PFSK-1 (cell line): ENCODE measurements around the gene CAMSAP2.

Experiments
- FOXP2 ChIP-seq: optimal IDR thresholded peaks from 2 replicates; pipeline ENCODE3; 2011; ENCODE audit warnings: borderline replicate concordance, control low read depth, inconsistent platforms; ENCODE audit not compliant: insufficient read depth; ENCODE audit errors: extremely low read length, extremely low read depth
- POLR2AphosphoS5 ChIP-seq: IDR thresholded peaks from 2 replicates; pipeline ENCODE4 v1.6.1; 2012; ENCODE audit warnings: low read depth, mild to moderate bottlenecking, control low read depth, low read length, moderate library complexity
- REST ChIP-seq, 2 experiments: IDR thresholded peaks; 2 replicates each; pipeline versions ENCODE4 v1.6.1 to v1.8.0; 2011 to 2012; ENCODE audit warnings: low read depth in 2 of 2, low read length in 2 of 2, control low read depth in 1 of 2, inconsistent platforms in 1 of 2, mild to moderate bottlenecking in 1 of 2, moderate library complexity in 1 of 2; ENCODE audit not compliant: insufficient read depth in 1 of 2
- SIN3A ChIP-seq: IDR thresholded peaks from 2 replicates; pipeline ENCODE4 v1.6.1; 2012; ENCODE audit warnings: mild to moderate bottlenecking, low read length, moderate library complexity, borderline replicate concordance; ENCODE audit not compliant: insufficient read depth
- TAF1 ChIP-seq: IDR thresholded peaks from 2 replicates; pipeline ENCODE4 v1.6.1; 2012; ENCODE audit warnings: low read length, control low read depth, borderline replicate concordance; ENCODE audit not compliant: insufficient read depth

Gene CAMSAP2

GRCh38 chr1:200838676-200839445 lies 100.2 kb downstream of the CAMSAP2 start:
- TF ChIP-seq FOXP2 (no peak), SIN3A (no peak), TAF1 (no peak), POLR2AphosphoS5 (no peak), REST (IDR thresholded peaks at IDR 0.05; ENCODE audit: insufficient read depth in 1 of 2, low read depth in 2 of 2, low read length in 2 of 2) (no peak)

GRCh38 chr1:200845360-200845759 lies 106.7 kb downstream of the CAMSAP2 start:
- TF ChIP-seq TAF1: no peak
- TF ChIP-seq POLR2AphosphoS5: no peak
- no peak for TF ChIP-seq SIN3A
- TF ChIP-seq REST (IDR thresholded peaks at IDR 0.05; ENCODE audit: insufficient read depth in 1 of 2, low read depth in 2 of 2, low read length in 2 of 2): no peak
- no peak for TF ChIP-seq FOXP2

GRCh38 chr1:200846398-200846797 lies 107.7 kb downstream of the CAMSAP2 start:
- TF ChIP-seq FOXP2: no peak
- TF ChIP-seq TAF1: no peak
- TF ChIP-seq POLR2AphosphoS5: no peak
- no peak for TF ChIP-seq SIN3A
- no peak for TF ChIP-seq REST (IDR thresholded peaks at IDR 0.05; ENCODE audit: insufficient read depth in 1 of 2, low read depth in 2 of 2, low read length in 2 of 2)

GRCh38 chr1:200849430-200849829 lies 110.7 kb downstream of the CAMSAP2 start:
- TF ChIP-seq POLR2AphosphoS5 (no peak), REST (IDR thresholded peaks at IDR 0.05; ENCODE audit: insufficient read depth in 1 of 2, low read depth in 2 of 2, low read length in 2 of 2) (no peak), FOXP2 (no peak), TAF1 (no peak), SIN3A (no peak)

GRCh38 chr1:200850554-200850953 lies 111.9 kb downstream of the CAMSAP2 start:
- TF ChIP-seq FOXP2: no peak
- no peak for TF ChIP-seq SIN3A
- TF ChIP-seq REST (IDR thresholded peaks at IDR 0.05; ENCODE audit: insufficient read depth in 1 of 2, low read depth in 2 of 2, low read length in 2 of 2): no peak
- no peak for TF ChIP-seq TAF1
- TF ChIP-seq POLR2AphosphoS5: no peak
